Nephron progenitor cell (in vitro differentiated cells): ENCODE results near the gene SUV39H1.

Experiments used
- DNase-seq: peaks from one replicate; pipeline ENCODE4 v3.0.0; 2021
- H3K27ac Mint-ChIP-seq: 2 replicates; pipeline ENCODE4 v1.8.0; 2021; ENCODE audit warnings: mild to moderate bottlenecking, moderate library complexity, mixed read lengths
- H3K27me3 Mint-ChIP-seq: 2 replicates; pipeline ENCODE4 v1.8.0; 2021; ENCODE audit warnings: mild to moderate bottlenecking, low read depth, mixed read lengths; ENCODE audit not compliant: poor library complexity
- H3K36me3 Mint-ChIP-seq: 2 replicates; pipeline ENCODE4 v1.8.0; 2021; ENCODE audit warnings: low read depth, mixed read lengths
- H3K4me1 Mint-ChIP-seq: 2 replicates; pipeline ENCODE4 v1.8.0; 2021; ENCODE audit warnings: mixed read lengths
- H3K4me3 Mint-ChIP-seq: 2 replicates; pipeline ENCODE4 v1.8.0; 2021; ENCODE audit warnings: mild to moderate bottlenecking, moderate library complexity, mixed read lengths
- H3K9me3 Mint-ChIP-seq: 2 replicates; pipeline ENCODE4 v1.8.0; 2021; ENCODE audit warnings: mild to moderate bottlenecking, moderate library complexity, mixed read lengths
- TF ChIP-seq, protein P1 (sequence below): fragments of 200-600 bp; sonication (generic); IDR thresholded peaks from 2 replicates; pipeline ENCODE4 v1.5.0; 2021; ENCODE audit warnings: antibody characterized with exemption

Gene SUV39H1

GRCh38 chrX:48705871-48706270 is 9.3 kb downstream of the SUV39H1 start:
- Mint-ChIP-seq H3K36me3 (peaks cover 10% of the 10 kb centered on the region), H3K27ac (peak overlapping the region; percentile 77), H3K4me1 (no peaks in the 10 kb centered on the region), H3K4me3 (no peak overlapping the region), H3K9me3 (peaks cover 64% of the 10 kb centered on the region), H3K27me3 (peaks cover 3% of the 10 kb centered on the region)
- TF ChIP-seq, protein P1, sequence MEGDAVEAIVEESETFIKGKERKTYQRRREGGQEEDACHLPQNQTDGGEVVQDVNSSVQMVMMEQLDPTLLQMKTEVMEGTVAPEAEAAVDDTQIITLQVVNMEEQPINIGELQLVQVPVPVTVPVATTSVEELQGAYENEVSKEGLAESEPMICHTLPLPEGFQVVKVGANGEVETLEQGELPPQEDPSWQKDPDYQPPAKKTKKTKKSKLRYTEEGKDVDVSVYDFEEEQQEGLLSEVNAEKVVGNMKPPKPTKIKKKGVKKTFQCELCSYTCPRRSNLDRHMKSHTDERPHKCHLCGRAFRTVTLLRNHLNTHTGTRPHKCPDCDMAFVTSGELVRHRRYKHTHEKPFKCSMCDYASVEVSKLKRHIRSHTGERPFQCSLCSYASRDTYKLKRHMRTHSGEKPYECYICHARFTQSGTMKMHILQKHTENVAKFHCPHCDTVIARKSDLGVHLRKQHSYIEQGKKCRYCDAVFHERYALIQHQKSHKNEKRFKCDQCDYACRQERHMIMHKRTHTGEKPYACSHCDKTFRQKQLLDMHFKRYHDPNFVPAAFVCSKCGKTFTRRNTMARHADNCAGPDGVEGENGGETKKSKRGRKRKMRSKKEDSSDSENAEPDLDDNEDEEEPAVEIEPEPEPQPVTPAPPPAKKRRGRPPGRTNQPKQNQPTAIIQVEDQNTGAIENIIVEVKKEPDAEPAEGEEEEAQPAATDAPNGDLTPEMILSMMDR, result no peak
- DNase-seq, result no peak

GRCh38 chrX:48709522-48710112 is 13.1 kb downstream of the SUV39H1 start:
- no peak for DNase-seq
- TF ChIP-seq, protein P1, result no peak
- no peak overlapping the region for H3K4me3 Mint-ChIP-seq
- no peaks in the 10 kb centered on the region for H3K27me3 Mint-ChIP-seq
- H3K27ac Mint-ChIP-seq, result peak overlapping the region; percentile 73
- H3K9me3 Mint-ChIP-seq, result peaks cover 73% of the 10 kb centered on the region
- H3K4me1 Mint-ChIP-seq, result peaks cover 7% of the 10 kb centered on the region
- peaks cover 10% of the 10 kb centered on the region for H3K36me3 Mint-ChIP-seq

DNA sequence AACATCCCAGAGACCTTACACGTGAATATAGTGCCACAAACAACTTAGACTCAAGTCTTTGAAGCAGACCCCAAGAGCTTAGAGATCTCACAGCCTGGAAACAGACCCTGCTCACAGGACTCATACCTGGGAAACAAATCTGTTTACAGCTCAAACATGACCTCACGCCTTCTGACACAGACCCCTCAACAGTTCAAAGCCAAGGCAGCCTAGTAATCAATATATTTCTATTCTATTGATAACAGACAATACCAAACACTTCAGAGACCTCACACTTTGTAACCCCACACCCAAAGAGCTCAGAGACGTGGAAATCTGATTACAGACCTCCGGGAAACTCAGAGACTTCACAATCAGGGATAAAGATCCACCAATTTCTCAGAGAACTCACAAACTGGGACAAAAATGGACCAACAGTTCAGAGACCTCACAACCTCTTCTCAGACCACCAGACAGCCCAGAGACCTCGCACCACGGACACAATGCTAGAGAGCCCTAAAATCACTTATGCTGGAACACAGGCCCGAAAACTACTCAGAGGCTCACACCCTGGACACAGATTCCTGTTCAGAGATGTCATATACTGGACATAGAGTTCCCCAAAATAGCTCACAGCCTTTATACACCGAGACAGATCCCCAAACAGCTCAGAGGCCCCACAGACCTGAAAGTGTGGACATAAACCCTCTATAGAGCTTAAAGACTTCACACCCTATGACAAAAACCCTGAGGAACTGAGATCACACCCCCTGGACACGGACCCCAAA is 14.8 kb downstream of the SUV39H1 start:
- Mint-ChIP-seq H3K36me3 (peaks cover 10% of the 10 kb centered on the region), H3K27ac (no peak overlapping the region), H3K4me1 (peaks cover 11% of the 10 kb centered on the region), H3K27me3 (no peaks in the 10 kb centered on the region), H3K4me3 (no peak overlapping the region), H3K9me3 (peaks cover 78% of the 10 kb centered on the region)
- DNase-seq, result no peak
- TF ChIP-seq, protein P1, result no peak

GRCh38 chrX:48711929-48712505 is 15.5 kb downstream of the SUV39H1 start:
- Mint-ChIP-seq H3K27me3 (no peaks in the 10 kb centered on the region), H3K27ac (no peak overlapping the region), H3K36me3 (peaks cover 10% of the 10 kb centered on the region), H3K4me1 (peaks cover 11% of the 10 kb centered on the region), H3K9me3 (peaks cover 75% of the 10 kb centered on the region), H3K4me3 (no peak overlapping the region)
- TF ChIP-seq, protein P1, result no peak
- DNase-seq, result no peak

- peaks cover 7% of the 10 kb centered on the region for H3K36me3 Mint-ChIP-seq
- H3K27me3 Mint-ChIP-seq, result no peaks in the 10 kb centered on the region
- no peak overlapping the region for H3K4me3 Mint-ChIP-seq
- TF ChIP-seq, protein P1, result no peak
- H3K4me1 Mint-ChIP-seq, result peaks cover 11% of the 10 kb centered on the region
- H3K27ac Mint-ChIP-seq, result no peak overlapping the region
- H3K9me3 Mint-ChIP-seq, result peaks cover 72% of the 10 kb centered on the region
- DNase-seq, result no peak
Observed at GRCh38 chrX:48713847-48714246, 17.3 kb downstream of the SUV39H1 start.
